NCI-H345 treated with DMSO at 0.1 percent for 48 hours (cell line): ENCODE results near the gene URAD.

Experiments
- DNase-seq: peaks from one replicate; lab custom pipeline; 2025; ENCODE audit not compliant: unreplicated experiment; lab: John Stamatoyannopoulos, UW

Gene URAD

DNA sequence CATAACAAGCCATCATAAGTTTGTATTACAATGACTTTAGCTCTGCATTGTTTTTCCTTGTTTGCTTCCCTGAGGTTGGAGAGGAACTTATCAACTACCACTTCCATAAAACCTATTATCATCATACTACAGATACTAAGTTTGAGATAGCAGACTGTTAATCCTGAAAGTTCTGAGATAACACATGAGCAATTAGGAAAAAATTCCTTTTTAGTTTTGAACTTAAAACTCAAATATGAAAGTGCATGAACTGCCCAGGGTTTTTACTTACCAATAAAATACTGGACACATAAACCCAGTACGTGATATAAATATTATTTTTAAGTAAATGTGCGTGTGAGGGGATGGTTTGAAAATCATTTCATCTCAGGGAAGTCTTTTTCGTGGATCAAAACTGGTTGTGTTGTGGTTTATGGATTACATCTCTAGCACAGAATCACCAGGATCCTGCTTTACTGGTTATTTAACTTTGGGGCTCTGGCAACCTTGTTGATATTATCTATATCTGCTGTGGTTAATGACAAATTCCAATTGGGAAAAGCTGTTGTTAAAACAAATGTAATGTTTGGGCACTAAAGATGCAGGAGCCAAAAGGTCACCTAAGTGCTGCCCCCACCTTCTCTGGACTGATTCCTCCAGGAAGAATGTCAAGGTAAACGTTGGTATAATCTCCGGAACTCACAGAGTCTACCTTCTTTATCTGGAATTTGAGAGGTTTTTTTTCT lies 31.8 kb downstream of the URAD start:
- DNase-seq: no peak

GRCh38 chr13:27955014-27955591 lies 33.4 kb downstream of the URAD start:
- no peak for DNase-seq

DNA sequence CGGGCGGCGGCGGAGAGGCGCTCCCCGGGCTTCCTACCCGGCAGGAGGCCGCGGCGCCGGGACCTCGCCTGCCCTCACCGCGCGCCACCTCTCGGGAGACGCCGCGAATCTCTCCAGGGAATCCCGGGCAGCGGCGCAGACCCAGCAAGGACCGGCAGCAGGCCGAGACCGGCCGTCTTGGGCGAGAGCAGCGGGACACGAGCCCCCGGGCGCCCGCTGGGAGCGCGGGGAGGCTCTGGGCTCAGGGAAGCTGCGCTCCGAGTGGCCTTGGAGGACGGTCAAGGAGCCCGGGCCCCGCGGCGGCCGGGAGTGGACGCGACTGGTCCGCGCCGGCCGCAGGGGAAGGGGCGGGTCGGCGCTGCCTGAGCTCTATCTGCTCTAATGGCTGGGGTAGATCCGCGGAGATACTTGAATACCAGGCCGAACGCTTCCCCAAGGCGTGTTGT lies 34.1 kb downstream of the URAD start:
- peak; percentile 13 for DNase-seq

DNA sequence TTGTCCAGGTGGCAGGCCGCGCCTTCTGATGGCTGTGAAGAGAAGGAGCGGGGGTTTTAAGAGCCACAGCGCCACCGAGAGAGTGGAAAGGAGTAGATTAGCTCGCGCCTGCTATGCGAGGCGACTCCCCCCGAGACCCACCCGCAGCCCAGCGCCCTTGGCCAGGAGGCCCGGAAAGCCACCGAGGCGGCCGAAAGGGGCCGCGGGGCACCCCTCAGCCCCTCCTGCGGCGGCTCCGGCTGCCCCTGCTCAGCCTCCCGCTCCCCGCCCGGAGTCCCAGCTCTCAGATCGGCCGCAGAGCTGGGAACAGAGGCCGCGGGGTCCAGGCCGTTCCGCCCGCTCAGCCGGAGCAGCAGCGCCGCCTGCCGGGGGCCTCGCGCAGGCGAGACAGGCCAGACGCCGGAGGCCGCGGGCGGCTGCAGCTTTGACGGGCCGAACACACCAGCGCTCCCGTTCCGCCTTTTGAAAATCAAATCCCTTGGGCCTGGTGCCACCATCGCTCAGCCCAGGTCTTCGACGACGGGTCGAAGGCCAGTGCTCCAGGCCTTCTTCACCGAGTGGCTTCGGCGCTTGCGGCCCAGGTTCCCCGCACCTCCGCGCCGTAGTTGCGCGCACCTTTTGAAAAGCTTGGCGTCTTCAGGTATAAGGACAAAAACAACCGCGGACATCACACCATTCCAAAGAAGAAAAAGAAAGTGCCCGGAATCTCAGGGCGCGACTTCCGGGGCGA lies 34.7 kb downstream of the URAD start:
- DNase-seq: peak; percentile 49

DNA sequence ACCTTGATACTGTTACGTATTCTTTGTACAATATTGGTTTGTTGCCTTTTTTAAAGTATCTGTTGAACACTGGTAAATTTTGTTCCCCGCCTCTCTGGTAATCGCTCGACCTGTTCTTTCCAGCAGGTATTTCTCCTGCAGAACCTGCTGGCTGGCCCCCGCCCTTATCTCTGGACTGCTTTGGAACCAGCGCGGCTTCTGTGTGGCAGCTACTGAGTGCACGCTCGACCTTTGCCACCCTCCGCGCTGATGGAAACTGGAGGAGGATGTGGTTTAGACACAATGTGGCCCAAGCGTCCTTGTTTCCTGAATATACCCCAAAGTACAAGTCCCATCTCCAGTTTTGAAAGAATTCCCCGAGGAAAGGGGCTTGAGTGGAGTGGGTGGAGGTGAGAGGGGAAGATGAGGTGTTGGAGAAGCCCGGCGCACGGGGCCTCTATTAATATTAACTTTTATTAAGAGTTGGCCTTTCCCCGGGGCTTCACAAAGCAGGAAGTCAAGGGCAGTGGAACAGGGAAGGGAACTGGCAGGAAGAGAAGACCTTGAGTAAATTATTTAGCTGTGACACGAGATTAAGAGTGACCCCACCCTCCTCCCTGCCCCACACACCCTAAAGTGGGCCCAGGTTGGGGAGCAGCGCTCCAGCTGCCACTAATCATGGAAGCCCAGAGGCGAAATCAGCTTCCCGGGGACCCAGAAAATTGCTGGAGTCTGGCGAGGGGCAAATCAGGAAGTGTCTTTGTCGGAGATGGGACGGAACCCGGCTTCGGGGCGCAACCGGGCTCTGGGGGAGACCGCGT lies 35.4 kb downstream of the URAD start:
- no peak for DNase-seq

GRCh38 chr13:27942972-27943371 lies 45.5 kb downstream of the URAD start:
- no peak for DNase-seq

DNA sequence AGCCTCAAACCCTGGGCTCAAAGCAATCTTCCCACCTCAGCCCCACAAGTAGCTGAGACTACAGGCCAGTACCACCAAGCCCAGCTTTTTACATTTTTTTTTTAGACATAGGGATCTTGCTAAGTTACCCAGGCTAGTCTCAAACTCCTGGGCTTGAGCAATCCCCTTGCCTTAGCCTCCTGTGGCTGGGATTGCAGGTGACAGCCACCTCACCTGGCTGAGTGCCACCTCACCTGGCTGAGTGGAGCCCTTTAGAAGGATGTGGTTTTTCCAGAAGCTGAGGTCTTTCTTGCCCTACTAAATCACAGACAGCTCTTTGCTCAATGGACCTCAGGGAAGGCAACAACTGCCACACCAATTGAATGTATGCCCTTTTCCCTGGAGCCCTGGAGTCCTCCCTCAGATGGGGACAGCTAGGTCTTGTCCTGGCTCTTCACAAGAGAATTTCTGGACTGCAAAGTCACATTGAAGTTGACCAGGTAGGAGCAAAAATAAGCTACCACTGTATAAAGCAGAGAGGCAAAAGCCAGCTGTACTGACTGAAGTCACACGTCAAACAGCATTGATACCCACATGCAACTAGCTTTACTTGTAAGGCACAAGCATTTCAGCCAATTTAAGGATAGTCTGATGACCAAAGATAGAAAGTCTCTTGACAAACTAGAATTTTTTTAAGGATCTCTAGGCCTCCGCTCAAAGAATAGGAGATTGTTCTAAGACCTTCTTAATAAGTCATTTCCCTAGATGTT lies 54.7 kb downstream of the URAD start:
- no peak for DNase-seq

- no peak for DNase-seq
Measured at GRCh38 chr13:27933118-27933517, 55.4 kb downstream of the URAD start.

DNA sequence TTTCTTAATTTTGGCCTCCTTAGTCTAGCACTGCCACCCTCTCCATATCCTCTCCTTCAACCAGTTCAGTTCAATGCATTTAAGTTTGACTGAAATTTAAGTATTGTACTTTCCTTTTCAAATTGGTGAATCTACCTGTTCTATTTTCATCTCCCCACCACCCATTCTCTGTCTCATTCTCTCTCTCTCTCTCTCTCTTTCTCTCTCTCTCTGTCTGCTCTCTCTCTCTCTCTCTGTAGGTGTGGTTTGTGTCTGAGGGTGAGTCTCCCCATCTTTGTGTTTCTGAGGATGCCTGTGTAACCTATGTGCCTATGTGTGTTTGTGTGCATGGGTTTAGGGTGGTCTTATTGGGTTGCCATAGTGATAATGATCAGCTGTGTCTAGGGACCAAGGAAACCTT lies 58.6 kb downstream of the URAD start:
- DNase-seq: no peak

DNA sequence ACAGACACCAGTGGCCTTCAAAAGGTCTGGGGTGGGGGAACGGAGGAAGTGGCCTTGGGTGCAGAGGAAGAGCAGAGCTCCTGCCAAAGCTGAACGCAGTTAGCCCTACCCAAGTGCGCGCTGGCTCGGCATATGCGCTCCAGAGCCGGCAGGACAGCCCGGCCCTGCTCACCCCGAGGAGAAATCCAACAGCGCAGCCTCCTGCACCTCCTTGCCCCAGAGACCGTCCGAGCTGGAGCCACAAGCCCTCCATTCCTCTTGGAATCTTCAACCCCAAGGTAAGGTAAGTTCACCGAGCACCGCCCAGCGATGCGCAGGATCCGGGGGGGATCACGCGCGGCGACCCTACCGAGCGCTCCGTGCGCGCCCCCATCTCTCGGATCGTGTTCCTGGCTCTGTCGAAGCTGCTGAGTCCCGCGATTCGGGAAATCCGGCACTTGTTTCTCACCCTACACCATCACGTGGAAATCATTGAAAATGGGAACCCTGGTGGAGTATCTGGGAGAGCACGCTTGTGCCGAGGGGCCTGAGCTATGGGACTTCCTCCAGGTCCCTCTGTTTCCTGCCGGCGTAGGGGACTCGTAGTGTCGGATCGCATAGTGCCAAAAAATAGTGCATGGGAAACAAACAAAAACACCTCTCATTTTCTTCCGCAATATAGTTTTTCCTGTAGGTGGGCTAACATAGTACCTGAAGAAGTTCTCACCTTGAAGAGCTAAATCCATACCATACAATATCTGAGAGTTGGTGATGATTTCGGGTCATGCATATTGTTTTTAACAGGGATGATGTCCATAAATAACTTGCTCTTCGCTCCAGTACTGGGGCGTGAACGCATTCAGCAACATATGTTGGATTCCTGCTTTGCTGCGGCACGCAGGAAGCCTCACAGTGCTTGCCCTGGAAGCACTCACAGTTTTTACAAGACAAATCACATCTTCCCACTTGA lies 59.4 kb downstream of the URAD start:
- DNase-seq: no peak

DNA sequence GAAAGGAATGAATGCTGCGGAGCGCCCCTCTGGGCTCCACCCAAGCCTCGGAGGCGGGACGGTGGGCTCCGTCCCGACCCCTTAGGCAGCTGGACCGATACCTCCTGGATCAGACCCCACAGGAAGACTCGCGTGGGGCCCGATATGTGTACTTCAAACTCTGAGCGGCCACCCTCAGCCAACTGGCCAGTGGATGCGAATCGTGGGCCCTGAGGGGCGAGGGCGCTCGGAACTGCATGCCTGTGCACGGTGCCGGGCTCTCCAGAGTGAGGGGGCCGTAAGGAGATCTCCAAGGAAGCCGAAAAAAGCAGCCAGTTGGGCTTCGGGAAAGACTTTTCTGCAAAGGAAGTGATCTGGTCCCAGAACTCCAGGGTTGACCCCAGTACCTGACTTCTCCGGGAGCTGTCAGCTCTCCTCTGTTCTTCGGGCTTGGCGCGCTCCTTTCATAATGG lies 60.1 kb downstream of the URAD start:
- no peak for DNase-seq
